Sigmoid colon (tissue), 4 donors: ENCODE data around the gene ZNF276.

ENCODE experiments used
- CTCF ChIP-seq, 4 experiments: fragments of 450-650 bp in 3 of 4; fragments of 200-600 bp in 1 of 4; IDR thresholded peaks; one replicate each; pipeline ENCODE4 v1.5.1; 2016 to 2019; ENCODE audit warnings: antibody characterized with exemption in 4 of 4, mild to moderate bottlenecking in 3 of 4, moderate library complexity in 2 of 4
- EP300 ChIP-seq, 4 donors: sonication (generic); formaldehyde crosslinking; IDR thresholded peaks; one replicate each; pipeline ENCODE4 v1.6.1; 2017; ENCODE audit warnings: antibody characterized with exemption in 4 of 4
- POLR2A ChIP-seq, 2 donors: fragments of 450-650 bp; IDR thresholded peaks; one replicate each; pipeline ENCODE4 v1.6.1; 2016; ENCODE audit warnings: antibody characterized with exemption in 2 of 2, mild to moderate bottlenecking in 2 of 2, moderate library complexity in 2 of 2
- POLR2AphosphoS5 ChIP-seq, 4 donors: sonication (generic); formaldehyde crosslinking; IDR thresholded peaks; one replicate each; pipeline ENCODE4 v1.6.1; 2017; ENCODE audit warnings: antibody characterized with exemption in 4 of 4

GRCh38 chr16:89779231-89779908, 58.0 kb downstream of the ZNF276 start:
- TF ChIP-seq EP300 (IDR thresholded peaks at IDR 0.05) (no peak), POLR2A (IDR thresholded peaks at IDR 0.05) (no peak), CTCF (IDR thresholded peaks at IDR 0.05) (no peak), POLR2AphosphoS5 (IDR thresholded peaks at IDR 0.05) (no peak)
